Spleen (tissue), 11 donors: ENCODE measurements around the gene IFNGR2. TPM values are rescaled to one million over a fixed set of nuclear protein-coding genes. Genes with fewer than 3 reads are reported as not detected.

ENCODE experiments used
- DNase-seq: peaks from one replicate; pipeline ENCODE4 v3.0.0-alpha.2; 2020
- H3K27ac ChIP-seq, 8 donors: fragments of 200-600 bp; sonication (generic) in 7 of 8; 1 replicate in 4 of 8; 2 replicates in 4 of 8; pipeline versions ENCODE4 v1.5.0 to v1.8.0; 2016 to 2021; ENCODE audit warnings: inconsistent platforms in 4 of 8, mild to moderate bottlenecking in 4 of 8, moderate library complexity in 1 of 8
- H3K27me3 ChIP-seq, 7 donors: fragments of 200-600 bp; sonication (generic) in 6 of 7; replicated peaks in 1 of 7; 1 replicate in 4 of 7; 2 replicates in 3 of 7; pipeline versions ENCODE4 v1.5.0 to v1.8.0; 2016 to 2021; ENCODE audit warnings: inconsistent platforms in 3 of 7, mild to moderate bottlenecking in 1 of 7
- H3K36me3 ChIP-seq, 6 donors: fragments of 200-600 bp; sonication (generic) in 5 of 6; 1 replicate in 4 of 6; 2 replicates in 2 of 6; pipeline versions ENCODE4 v1.5.0 to v1.8.0; 2016 to 2021; ENCODE audit warnings: inconsistent platforms in 2 of 6
- H3K4me1 ChIP-seq, 6 donors: fragments of 200-600 bp; sonication (generic) in 5 of 6; 1 replicate in 3 of 6; 2 replicates in 3 of 6; pipeline versions ENCODE4 v1.5.0 to v1.8.0; 2016 to 2021; ENCODE audit warnings: inconsistent platforms in 3 of 6
- H3K4me3 ChIP-seq, 8 donors: fragments of 200-600 bp; sonication (generic) in 7 of 8; 1 replicate in 4 of 8; 2 replicates in 4 of 8; pipeline versions ENCODE4 v1.5.0 to v1.8.0; 2016 to 2021; ENCODE audit warnings: inconsistent platforms in 4 of 8, mild to moderate bottlenecking in 4 of 8, moderate library complexity in 2 of 8
- H3K9me3 ChIP-seq, 8 donors: fragments of 200-600 bp; sonication (generic) in 7 of 8; 1 replicate in 4 of 8; 2 replicates in 4 of 8; pipeline versions ENCODE4 v1.5.0 to v1.8.0; 2016 to 2021; ENCODE audit warnings: inconsistent platforms in 4 of 8
- POLR2A ChIP-seq, 3 donors: fragments of 450-650 bp; IDR thresholded peaks; one replicate each; pipeline ENCODE4 v1.5.1; 2017; ENCODE audit warnings: antibody characterized with exemption in 3 of 3, mild to moderate bottlenecking in 1 of 3
- POLR2AphosphoS5 ChIP-seq, 3 donors: sonication (generic); formaldehyde crosslinking; IDR thresholded peaks; one replicate each; pipeline ENCODE4 v1.5.1; 2017; ENCODE audit warnings: antibody characterized with exemption in 3 of 3
- WGBS, 5 donors: extraction: QIAGEN DNeasy Blood & Tissue Kit in 3 of 5; methylation state at CpG; one replicate each; pipeline versions ENCODE4 v1.1.5 to v1.1.7; 2013 to 2018; 5-methylcytosine and 5-hydroxymethylcytosine counted together
- intact Hi-C: fragments of 100-400 bp; cut with DNase I; formaldehyde crosslinking; loops from one replicate; pipeline ENCODE4 v1.15.0; 2023; ENCODE audit warnings: low total_unique reads
- polyA plus RNA-seq, 3 donors: library from polyadenylated mRNA; stranded (reverse); fragments of 200-250 nt; gene quantifications; one replicate each; pipeline ENCODE4 v1.2.1, GENCODE V29; 2013
- total RNA-seq, 7 donors: library from RNA; depleted of rRNA in 3 of 7; stranded (reverse); fragments of >200 nt in 3 of 7; fragmentation: NEBNext Ultra II Directional in 4 of 7; extraction: Animal tissue kit (Norgen Biotek cat#: 25700) in 4 of 7; gene quantifications; one replicate each; pipeline versions ENCODE4 v1.1.0 to v1.2.1, GENCODE V29; 2016 to 2021
- TF ChIP-seq, protein P1 (sequence below), 11 experiments: fragments of 200-600 bp in 7 of 11; fragments of 450-650 bp in 4 of 11; sonication (generic) in 4 of 11; IDR thresholded peaks in 8 of 11; conservative IDR thresholded peaks in 3 of 11; 1 replicate in 7 of 11; 2 replicates in 4 of 11; pipeline versions ENCODE4 v1.4.0 to v1.8.0; 2016 to 2021; ENCODE audit warnings: antibody characterized with exemption in 11 of 11, inconsistent platforms in 4 of 11, mild to moderate bottlenecking in 1 of 11
- donor health status: healthy with polysubstance abuse.
- donor health status: DM: no; HTN: no; CAD: no; lungs with moderate emphysema.
- donor health status: DM: no; HTN: no; CAD: no.
- donor health status: Bipolar disorder and iron deficiency.
- donor health status: healthy.
- donor health status: DM: no; HTN: no; CAD: no.
- donor health status: DM: yes; HTN: yes; CAD: no.

The IFNGR2 gene
- total and polyA plus RNA-seq, 10 donors = 73.6 to 133 (median 99.0) TPM

DNA sequence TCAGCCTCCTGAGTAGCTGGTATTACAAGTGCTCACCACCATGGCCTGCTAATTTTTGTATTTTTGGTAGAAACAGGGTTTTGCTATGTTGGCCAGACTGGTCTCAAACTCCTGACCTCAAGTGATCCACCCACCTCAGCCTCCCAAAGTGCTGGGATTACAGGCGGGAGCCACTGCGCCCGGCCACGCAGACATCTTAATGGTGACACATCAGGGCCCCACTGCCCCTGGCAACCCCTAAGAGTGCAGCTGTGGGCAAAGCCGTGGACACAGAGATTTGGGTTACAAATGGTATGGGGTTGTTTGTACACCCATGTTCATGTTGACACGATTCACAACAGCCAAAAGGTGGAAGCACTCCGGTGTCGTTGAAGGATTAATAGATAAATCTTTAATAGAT, 29.8 kb downstream of the IFNGR2 start:
- H3K27me3 ChIP-seq = no peaks in the 10 kb centered on the region
- no peaks in the 10 kb centered on the region for H3K9me3 ChIP-seq
- H3K4me1 ChIP-seq = peaks cover 14 to 67% (median 35%) of the 10 kb centered on the region in 6 donors
- 87 to 94% (median 92%) methylated on average over 8 of the region's 8 CpGs for WGBS, 5 donors
- intact Hi-C loops = loop anchor here (10.0 kb wide), 1 partner anchor 78 kb away; no protein-coding TSS in a partner anchor
- no peak for TF ChIP-seq POLR2A (IDR thresholded peaks at IDR 0.05)
- TF ChIP-seq POLR2AphosphoS5 (IDR thresholded peaks at IDR 0.05) = peak in 2 of 3 donors; percentile 34 to 35
- TF ChIP-seq, protein P1, sequence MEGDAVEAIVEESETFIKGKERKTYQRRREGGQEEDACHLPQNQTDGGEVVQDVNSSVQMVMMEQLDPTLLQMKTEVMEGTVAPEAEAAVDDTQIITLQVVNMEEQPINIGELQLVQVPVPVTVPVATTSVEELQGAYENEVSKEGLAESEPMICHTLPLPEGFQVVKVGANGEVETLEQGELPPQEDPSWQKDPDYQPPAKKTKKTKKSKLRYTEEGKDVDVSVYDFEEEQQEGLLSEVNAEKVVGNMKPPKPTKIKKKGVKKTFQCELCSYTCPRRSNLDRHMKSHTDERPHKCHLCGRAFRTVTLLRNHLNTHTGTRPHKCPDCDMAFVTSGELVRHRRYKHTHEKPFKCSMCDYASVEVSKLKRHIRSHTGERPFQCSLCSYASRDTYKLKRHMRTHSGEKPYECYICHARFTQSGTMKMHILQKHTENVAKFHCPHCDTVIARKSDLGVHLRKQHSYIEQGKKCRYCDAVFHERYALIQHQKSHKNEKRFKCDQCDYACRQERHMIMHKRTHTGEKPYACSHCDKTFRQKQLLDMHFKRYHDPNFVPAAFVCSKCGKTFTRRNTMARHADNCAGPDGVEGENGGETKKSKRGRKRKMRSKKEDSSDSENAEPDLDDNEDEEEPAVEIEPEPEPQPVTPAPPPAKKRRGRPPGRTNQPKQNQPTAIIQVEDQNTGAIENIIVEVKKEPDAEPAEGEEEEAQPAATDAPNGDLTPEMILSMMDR (IDR thresholded peaks at IDR 0.05 in 8 of 11, conservative IDR thresholded peaks at IDR 0.05 in 3 of 11) = no peak
- no peak for DNase-seq
- H3K36me3 ChIP-seq = peaks cover 0 to 100% (median 98%) of the 10 kb centered on the region in 6 donors
- peak overlapping the region in 5 of 8 donors; percentile 38 to 80 (median 77) for H3K27ac ChIP-seq
- H3K4me3 ChIP-seq = no peak overlapping the region

GRCh38 chr21:33433425-33434114, 30.4 kb downstream of the IFNGR2 start:
- TF ChIP-seq, protein P1 (IDR thresholded peaks at IDR 0.05 in 8 of 11, conservative IDR thresholded peaks at IDR 0.05 in 3 of 11) = no peak
- TF ChIP-seq POLR2AphosphoS5 (IDR thresholded peaks at IDR 0.05) = peak in 1 of 3 donors; percentile 67
- no peak for DNase-seq
- no peaks in the 10 kb centered on the region for H3K27me3 ChIP-seq
- 63 to 76% (median 68%) methylated on average over 8 of the region's 8 CpGs for WGBS, 5 donors
- H3K9me3 ChIP-seq = no peaks in the 10 kb centered on the region
- H3K4me1 ChIP-seq = peaks cover 14 to 66% (median 35%) of the 10 kb centered on the region in 6 donors
- H3K27ac ChIP-seq = peak overlapping the region in 6 of 8 donors; percentile 38 to 80 (median 72)
- peaks cover 0 to 100% (median 96%) of the 10 kb centered on the region in 6 donors for H3K36me3 ChIP-seq
- intact Hi-C loops = loop anchor here (10.0 kb wide), 1 partner anchor 79 kb away; no protein-coding TSS in a partner anchor
- no peak overlapping the region for H3K4me3 ChIP-seq

DNA sequence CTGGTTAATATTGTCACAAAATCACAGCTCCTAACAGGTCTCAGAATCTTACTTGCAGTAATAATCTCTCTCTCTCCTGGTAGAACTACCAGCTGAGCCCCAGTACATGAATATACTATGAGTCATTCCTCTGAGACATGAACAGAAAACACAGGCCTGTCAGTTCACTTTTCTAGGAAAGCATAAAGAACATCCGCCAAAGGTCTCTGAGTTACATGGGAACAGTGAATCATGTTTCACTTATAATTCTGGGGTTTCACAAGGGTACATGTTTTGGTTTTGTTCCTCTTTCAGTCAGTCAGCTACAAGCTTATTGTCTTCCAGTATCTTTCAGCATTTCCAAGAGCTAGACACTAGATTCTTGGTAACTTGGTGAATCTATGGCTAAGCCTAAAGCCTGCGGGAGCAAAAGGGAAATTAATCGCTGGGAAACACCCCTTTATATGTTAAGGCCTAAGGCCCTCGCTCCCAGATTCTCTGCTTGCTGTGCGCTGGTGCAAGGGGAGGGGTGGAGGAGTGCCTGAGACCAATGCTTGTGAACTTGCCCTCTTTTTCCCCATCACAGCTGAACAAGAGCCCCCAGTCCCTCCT, 31.7 kb downstream of the IFNGR2 start:
- intact Hi-C loops = loop anchor here (10.0 kb wide), 1 partner anchor 80 kb away; no protein-coding TSS in a partner anchor

More for the DNA sequence above, 31.7 kb downstream of the IFNGR2 start:
- H3K27me3 ChIP-seq = no peaks in the 10 kb centered on the region
- no peak for DNase-seq
- H3K9me3 ChIP-seq = no peaks in the 10 kb centered on the region
- TF ChIP-seq, protein P1 (IDR thresholded peaks at IDR 0.05 in 8 of 11, conservative IDR thresholded peaks at IDR 0.05 in 3 of 11) = no peak
- peak in 1 of 3 donors; percentile 42 for TF ChIP-seq POLR2AphosphoS5 (IDR thresholded peaks at IDR 0.05)
- peaks cover 14 to 53% (median 35%) of the 10 kb centered on the region in 6 donors for H3K4me1 ChIP-seq
- peaks cover 0 to 100% (median 87%) of the 10 kb centered on the region in 6 donors for H3K36me3 ChIP-seq
- H3K27ac ChIP-seq = peak overlapping the region; percentile 40 to 80 (median 69)
- 73 to 76% (median 74%) methylated on average over 5 of the region's 5 CpGs for WGBS, 5 donors
- no peak overlapping the region for H3K4me3 ChIP-seq
